Testis (tissue), 3 donors: ENCODE measurements around the gene SMR3A. TPM values are rescaled to one million over a fixed set of nuclear protein-coding genes. Genes with fewer than 3 reads are reported as not detected.

ENCODE experiments used
- DNase-seq: peaks from one replicate; pipeline ENCODE4 v3.0.0-alpha.2; 2019
- H3K27ac ChIP-seq, 2 donors: fragments of 200-600 bp; sonication (generic); one replicate each; pipeline ENCODE4 v1.5.1; 2019
- H3K27me3 ChIP-seq: fragments of 200-600 bp; sonication (generic); one replicate; pipeline ENCODE4 v1.5.1; 2019
- H3K36me3 ChIP-seq: fragments of 200-600 bp; sonication (generic); one replicate; pipeline ENCODE4 v1.5.1; 2017; ENCODE audit warnings: low read depth; ENCODE audit errors: missing control alignments
- H3K4me1 ChIP-seq: fragments of 200-600 bp; sonication (generic); one replicate; pipeline ENCODE4 v1.5.1; 2019
- H3K4me3 ChIP-seq, 2 donors: fragments of 200-600 bp; sonication (generic); one replicate each; pipeline ENCODE4 v1.5.1; 2017 to 2019
- H3K9me3 ChIP-seq: fragments of 200-600 bp; sonication (generic); one replicate; pipeline ENCODE4 v1.5.1; 2017
- CTCF ChIP-seq, 3 experiments: fragments of 450-650 bp in 2 of 3; fragments of 200-600 bp in 1 of 3; sonication (generic) in 1 of 3; IDR thresholded peaks; one replicate each; pipeline ENCODE4 v1.5.1; 2016 to 2019; ENCODE audit warnings: antibody characterized with exemption in 3 of 3, mild to moderate bottlenecking in 2 of 3, moderate library complexity in 1 of 3
- POLR2A ChIP-seq: fragments of 450-650 bp; IDR thresholded peaks from one replicate; pipeline ENCODE4 v1.6.1; 2017; ENCODE audit warnings: antibody characterized with exemption, mild to moderate bottlenecking, moderate library complexity
- WGBS, 2 donors: methylation state at CpG; one replicate each; pipeline ENCODE4 v1.1.5; 2018; 5-methylcytosine and 5-hydroxymethylcytosine counted together
- intact Hi-C: fragments of 100-400 bp; cut with DNase I; formaldehyde crosslinking; loops from one replicate; pipeline ENCODE4 v1.15.1; 2023; ENCODE audit warnings: low total_unique reads
- polyA plus RNA-seq: library from polyadenylated mRNA; stranded (reverse); fragments of 350-450 nt; fragmentation: Illumina TruSeq; extraction: RNeasy Lipid Tissue Mini Kit (QIAGEN cat#74804); gene quantifications from one replicate; pipeline ENCODE4 v1.2.3, GENCODE V29; 2014; ENCODE audit warnings: low read depth, low replicate concordance; ENCODE audit not compliant: insufficient read depth
- total RNA-seq, 2 donors: library from RNA; depleted of rRNA; stranded (reverse); fragments of >200 nt; gene quantifications; one replicate each; pipeline ENCODE4 v1.2.3, GENCODE V29; 2016

Gene SMR3A
- total and polyA plus RNA-seq, 3 donors from 2014 or later, result 0.95 TPM; not detected in 2

- H3K36me3 ChIP-seq, result no peaks in the 10 kb centered on the region
- H3K27me3 ChIP-seq, result no peaks in the 10 kb centered on the region
- intact Hi-C loops, result no loop called here
- H3K4me3 ChIP-seq, result no peak overlapping the region
- 61 to 71% methylated on average over 5 of the region's 5 CpGs for WGBS, 2 donors
- TF ChIP-seq POLR2A, result no peak
- no peak for TF ChIP-seq CTCF (IDR thresholded peaks at IDR 0.05)
- no peaks in the 10 kb centered on the region for H3K4me1 ChIP-seq
- no peak for DNase-seq
- H3K9me3 ChIP-seq, result no peaks in the 10 kb centered on the region
- no peak overlapping the region for H3K27ac ChIP-seq
These were observed 24.5 kb upstream of the SMR3A start for GRCh38 chr4:70336043-70336442.

- Histone ChIP-seq H3K4me3 (no peak overlapping the region), H3K9me3 (no peaks in the 10 kb centered on the region), H3K36me3 (no peaks in the 10 kb centered on the region), H3K27me3 (no peaks in the 10 kb centered on the region), H3K4me1 (no peaks in the 10 kb centered on the region), H3K27ac (no peak overlapping the region)
- no peak for DNase-seq
- no peak for TF ChIP-seq CTCF (IDR thresholded peaks at IDR 0.05)
- TF ChIP-seq POLR2A, result no peak
- WGBS, 2 donors, result 63 to 81% methylated on average over 1 of the region's 1 CpG
- intact Hi-C loops, result no loop called here
These were observed 22.6 kb upstream of the SMR3A start for GRCh38 chr4:70337886-70338420.

GRCh38 chr4:70356185-70356584 is 4.4 kb upstream of the SMR3A start:
- H3K4me1 ChIP-seq, result no peaks in the 10 kb centered on the region
- H3K36me3 ChIP-seq, result no peaks in the 10 kb centered on the region
- 35 to 88% methylated on average over 1 of the region's 1 CpG for WGBS, 2 donors
- no peak for DNase-seq
- H3K27me3 ChIP-seq, result no peaks in the 10 kb centered on the region
- H3K27ac ChIP-seq, result no peak overlapping the region
- no peak overlapping the region for H3K4me3 ChIP-seq
- H3K9me3 ChIP-seq, result no peaks in the 10 kb centered on the region
- intact Hi-C loops, result no loop called here
- TF ChIP-seq CTCF (IDR thresholded peaks at IDR 0.05) (no peak), POLR2A (no peak)

GRCh38 chr4:70359115-70359661 is 1.4 kb upstream of the SMR3A start:
- no peak overlapping the region for H3K4me3 ChIP-seq
- H3K4me1 ChIP-seq, result no peaks in the 10 kb centered on the region
- H3K27me3 ChIP-seq, result no peaks in the 10 kb centered on the region
- no peak overlapping the region for H3K27ac ChIP-seq
- H3K36me3 ChIP-seq, result no peaks in the 10 kb centered on the region
- H3K9me3 ChIP-seq, result no peaks in the 10 kb centered on the region
- TF ChIP-seq POLR2A, result no peak
- no peak for TF ChIP-seq CTCF (IDR thresholded peaks at IDR 0.05)
- intact Hi-C loops, result no loop called here
- WGBS, 2 donors, result 62 to 74% methylated on average over 3 of the region's 3 CpGs
- DNase-seq, result no peak

GRCh38 chr4:70364002-70364401 is 3.4 kb downstream of the SMR3A start:
- no peaks in the 10 kb centered on the region for H3K36me3 ChIP-seq
- no peaks in the 10 kb centered on the region for H3K4me1 ChIP-seq
- H3K27me3 ChIP-seq, result no peaks in the 10 kb centered on the region
- H3K27ac ChIP-seq, result no peak overlapping the region
- no peak for DNase-seq
- intact Hi-C loops, result no loop called here
- WGBS, 2 donors, result 71% methylated on average over 5 of the region's 5 CpGs
- H3K9me3 ChIP-seq, result no peaks in the 10 kb centered on the region
- no peak overlapping the region for H3K4me3 ChIP-seq
- TF ChIP-seq CTCF (IDR thresholded peaks at IDR 0.05), result no peak
- no peak for TF ChIP-seq POLR2A
